Natural killer cell (primary cell): ENCODE data around the gene KRTAP5-2. TPM values are rescaled to one million over a fixed set of nuclear protein-coding genes. Genes with fewer than 3 reads are reported as not detected.
A peak's percentile ranks its signal among the peaks of the same experiment; 100 is the strongest.

ENCODE experiments used
- ATAC-seq, 3 donors: fragments of 150-1000 bp in 2 of 3; fragments of 200-7000 bp in 1 of 3; cut with Tn5 transposase; 1 replicate in 1 of 3; 2 replicates in 2 of 3; pipeline ENCODE4 v1.10.0; 2021; ENCODE audit warnings: mild to moderate bottlenecking in 2 of 3, moderate library complexity in 2 of 3
- DNase-seq, 2 donors: peaks; one replicate each; pipeline versions ENCODE4 v3.0.0 to v3.0.0-alpha.2; 2013 to 2021; ENCODE audit warnings: mixed read lengths in 1 of 2
- H3K27ac ChIP-seq: one replicate; pipeline ENCODE4 v1.5.1; 2013; ENCODE audit warnings: mild to moderate bottlenecking, low read length
- H3K27me3 ChIP-seq: one replicate; pipeline ENCODE4 v1.6.1; 2013; ENCODE audit warnings: low read length; ENCODE audit not compliant: control insufficient read depth, insufficient read depth
- H3K36me3 ChIP-seq: one replicate; pipeline ENCODE4 v1.6.1; 2013; ENCODE audit warnings: low read length; ENCODE audit not compliant: control insufficient read depth, insufficient read depth
- H3K4me1 ChIP-seq: one replicate; pipeline ENCODE4 v1.6.1; 2013; ENCODE audit warnings: low read length; ENCODE audit not compliant: control insufficient read depth, insufficient read depth
- H3K4me3 ChIP-seq: one replicate; pipeline ENCODE4 v1.5.1; 2013; ENCODE audit warnings: low read length
- H3K9me3 ChIP-seq: one replicate; pipeline ENCODE4 v1.6.1; 2013; ENCODE audit warnings: low read length; ENCODE audit not compliant: control insufficient read depth, insufficient read depth
- H3K27ac Mint-ChIP-seq, 2 donors: one replicate each; pipeline ENCODE4 v1.8.0; 2022; ENCODE audit warnings: mild to moderate bottlenecking in 2 of 2, mixed read lengths in 2 of 2, moderate library complexity in 1 of 2
- H3K27me3 Mint-ChIP-seq, 2 donors: one replicate each; pipeline ENCODE4 v1.8.0; 2022; ENCODE audit warnings: low read depth in 2 of 2, mixed read lengths in 2 of 2
- H3K36me3 Mint-ChIP-seq: one replicate; pipeline ENCODE4 v1.8.0; 2022; ENCODE audit warnings: mixed read lengths
- H3K4me1 Mint-ChIP-seq, 2 donors: one replicate each; pipeline ENCODE4 v1.8.0; 2022; ENCODE audit warnings: mixed read lengths in 2 of 2
- H3K4me3 Mint-ChIP-seq: one replicate; pipeline ENCODE4 v1.8.0; 2022; ENCODE audit warnings: mild to moderate bottlenecking, moderate library complexity, mixed read lengths
- H3K9me3 Mint-ChIP-seq, 2 donors: one replicate each; pipeline ENCODE4 v1.8.0; 2022; ENCODE audit warnings: mixed read lengths in 2 of 2
- WGBS: methylation state at CpG from one replicate; pipeline ENCODE4 v1.1.7; 2013; ENCODE audit warnings: missing lambda C conversion rate; ENCODE audit not compliant: insufficient coverage; 5-methylcytosine and 5-hydroxymethylcytosine counted together
- intact Hi-C: fragments of 100-400 bp; cut with micrococcal nuclease; formaldehyde crosslinking; loops from one replicate; pipeline ENCODE4 v1.14.2; 2022
- total RNA-seq, 4 donors: library from RNA; stranded (reverse); fragments of 120-200 nt in 1 of 4; gene quantifications; one replicate each; pipeline versions ENCODE4 v1.2.3 to v1.2.4, GENCODE V29; 2013 to 2022
- TF ChIP-seq, protein P1 (sequence below): fragments of 200-600 bp; IDR thresholded peaks from one replicate; pipeline ENCODE4 v1.8.0; 2022; ENCODE audit warnings: antibody characterized with exemption

KRTAP5-2 gene
- total RNA-seq, 3 donors from 2014 or later (not counting 1 experiment from before 2014, with no cell fraction given): not detected

GRCh38 chr11:1569251-1569780 lies 28.8 kb downstream of the KRTAP5-2 start:
- WGBS: 80% methylated on average over 14 of the region's 14 CpGs
- no peaks in the 10 kb centered on the region for H3K9me3 Mint-ChIP-seq
- peaks cover 10 to 46% of the 10 kb centered on the region in 2 donors for H3K4me1 Mint-ChIP-seq
- Histone ChIP-seq H3K4me1 (peaks cover 62% of the 10 kb centered on the region), H3K36me3 (no peaks in the 10 kb centered on the region), H3K9me3 (no peaks in the 10 kb centered on the region), H3K27ac (no peak overlapping the region), H3K27me3 (peaks cover 9% of the 10 kb centered on the region), H3K4me3 (no peak overlapping the region)
- DNase-seq: peak in 1 of 2 donors; percentile 34
- peak overlapping the region; percentile 70 to 89 for H3K27ac Mint-ChIP-seq
- H3K27me3 Mint-ChIP-seq: peaks cover 0 to 13% of the 10 kb centered on the region in 2 donors
- peak overlapping the region; percentile 47 for H3K4me3 Mint-ChIP-seq
- TF ChIP-seq, protein P1, sequence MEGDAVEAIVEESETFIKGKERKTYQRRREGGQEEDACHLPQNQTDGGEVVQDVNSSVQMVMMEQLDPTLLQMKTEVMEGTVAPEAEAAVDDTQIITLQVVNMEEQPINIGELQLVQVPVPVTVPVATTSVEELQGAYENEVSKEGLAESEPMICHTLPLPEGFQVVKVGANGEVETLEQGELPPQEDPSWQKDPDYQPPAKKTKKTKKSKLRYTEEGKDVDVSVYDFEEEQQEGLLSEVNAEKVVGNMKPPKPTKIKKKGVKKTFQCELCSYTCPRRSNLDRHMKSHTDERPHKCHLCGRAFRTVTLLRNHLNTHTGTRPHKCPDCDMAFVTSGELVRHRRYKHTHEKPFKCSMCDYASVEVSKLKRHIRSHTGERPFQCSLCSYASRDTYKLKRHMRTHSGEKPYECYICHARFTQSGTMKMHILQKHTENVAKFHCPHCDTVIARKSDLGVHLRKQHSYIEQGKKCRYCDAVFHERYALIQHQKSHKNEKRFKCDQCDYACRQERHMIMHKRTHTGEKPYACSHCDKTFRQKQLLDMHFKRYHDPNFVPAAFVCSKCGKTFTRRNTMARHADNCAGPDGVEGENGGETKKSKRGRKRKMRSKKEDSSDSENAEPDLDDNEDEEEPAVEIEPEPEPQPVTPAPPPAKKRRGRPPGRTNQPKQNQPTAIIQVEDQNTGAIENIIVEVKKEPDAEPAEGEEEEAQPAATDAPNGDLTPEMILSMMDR: no peak
- intact Hi-C loops: no loop called here
- no peak for ATAC-seq
- H3K36me3 Mint-ChIP-seq: no peaks in the 10 kb centered on the region

- Histone ChIP-seq H3K27me3 (peaks cover 9% of the 10 kb centered on the region), H3K4me3 (no peak overlapping the region), H3K4me1 (peaks cover 53% of the 10 kb centered on the region), H3K36me3 (no peaks in the 10 kb centered on the region), H3K27ac (no peak overlapping the region), H3K9me3 (no peaks in the 10 kb centered on the region)
- Mint-ChIP-seq H3K27me3 (peaks cover 0 to 11% of the 10 kb centered on the region in 2 donors), H3K4me3 (peak overlapping the region; percentile 60), H3K9me3 (no peaks in the 10 kb centered on the region), H3K36me3 (no peaks in the 10 kb centered on the region), H3K4me1 (peaks cover 10 to 38% of the 10 kb centered on the region in 2 donors), H3K27ac (peak overlapping the region; percentile 73 to 89)
- WGBS: 30% methylated on average over 13 of the region's 13 CpGs
- DNase-seq (peak; percentile 74 to 89), ATAC-seq (peak; percentile 39 to 63 (median 48))
- intact Hi-C loops: no loop called here
- TF ChIP-seq, protein P1: no peak
Measured at GRCh38 chr11:1568441-1568911, 29.6 kb downstream of the KRTAP5-2 start.

DNA sequence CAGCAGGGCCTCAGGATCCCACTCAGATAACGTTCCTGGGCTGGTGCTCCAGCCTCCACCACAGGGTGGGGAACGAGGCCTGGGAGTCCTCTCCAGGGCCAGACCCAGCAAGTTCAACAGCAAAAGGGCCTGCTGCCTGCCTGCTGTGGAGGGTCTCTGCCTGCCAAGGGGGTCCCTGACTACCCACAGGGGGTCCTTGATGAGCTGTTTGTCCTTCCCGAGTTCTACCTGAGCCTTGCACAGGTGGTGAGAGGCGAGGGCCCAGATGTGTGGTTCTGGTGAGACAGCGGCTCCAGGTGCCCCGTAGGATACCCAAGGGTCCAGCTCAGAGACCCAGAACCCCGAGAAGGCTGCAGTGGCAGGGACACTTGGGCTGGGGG lies 30.4 kb downstream of the KRTAP5-2 start:
- DNase-seq: peak in 1 of 2 donors; percentile 11
- peak overlapping the region; percentile 76 to 89 for H3K27ac Mint-ChIP-seq
- H3K4me3 ChIP-seq: no peak overlapping the region
- peak overlapping the region; percentile 18 for H3K27ac ChIP-seq
- H3K36me3 ChIP-seq: no peaks in the 10 kb centered on the region
- H3K36me3 Mint-ChIP-seq: no peaks in the 10 kb centered on the region
- no peaks in the 10 kb centered on the region for H3K9me3 Mint-ChIP-seq
- H3K4me1 Mint-ChIP-seq: peaks cover 10 to 32% of the 10 kb centered on the region in 2 donors
- ATAC-seq: no peak
- intact Hi-C loops: no loop called here
- 84% methylated on average over 7 of the region's 7 CpGs for WGBS
- peaks cover 46% of the 10 kb centered on the region for H3K4me1 ChIP-seq
- H3K27me3 ChIP-seq: peaks cover 9% of the 10 kb centered on the region
- no peak overlapping the region for H3K4me3 Mint-ChIP-seq
- TF ChIP-seq, protein P1: no peak
- H3K27me3 Mint-ChIP-seq: peaks cover 0 to 9% of the 10 kb centered on the region in 2 donors
- no peaks in the 10 kb centered on the region for H3K9me3 ChIP-seq
